Anterior cingulate cortex (tissue), 58 donors: ENCODE results near the gene KCNQ2.

Experiments
- DNase-seq, 58 donors: peaks; one replicate each; lab custom pipeline; 2025; lab: John Stamatoyannopoulos, UW

The KCNQ2 gene

GRCh38 chr20:63473555-63474449 is 1.3 kb upstream of the KCNQ2 start:
- peak in 9 of 58 donors; percentile 18 to 61 (median 31) for DNase-seq

- DNase-seq = no peak
Observed at GRCh38 chr20:63472862-63473390, 471 bp upstream of the KCNQ2 start.

- peak in 1 of 58 donors; percentile 35 for DNase-seq
Observed at GRCh38 chr20:63471717-63471980, 806 bp downstream of the KCNQ2 start.

DNA sequence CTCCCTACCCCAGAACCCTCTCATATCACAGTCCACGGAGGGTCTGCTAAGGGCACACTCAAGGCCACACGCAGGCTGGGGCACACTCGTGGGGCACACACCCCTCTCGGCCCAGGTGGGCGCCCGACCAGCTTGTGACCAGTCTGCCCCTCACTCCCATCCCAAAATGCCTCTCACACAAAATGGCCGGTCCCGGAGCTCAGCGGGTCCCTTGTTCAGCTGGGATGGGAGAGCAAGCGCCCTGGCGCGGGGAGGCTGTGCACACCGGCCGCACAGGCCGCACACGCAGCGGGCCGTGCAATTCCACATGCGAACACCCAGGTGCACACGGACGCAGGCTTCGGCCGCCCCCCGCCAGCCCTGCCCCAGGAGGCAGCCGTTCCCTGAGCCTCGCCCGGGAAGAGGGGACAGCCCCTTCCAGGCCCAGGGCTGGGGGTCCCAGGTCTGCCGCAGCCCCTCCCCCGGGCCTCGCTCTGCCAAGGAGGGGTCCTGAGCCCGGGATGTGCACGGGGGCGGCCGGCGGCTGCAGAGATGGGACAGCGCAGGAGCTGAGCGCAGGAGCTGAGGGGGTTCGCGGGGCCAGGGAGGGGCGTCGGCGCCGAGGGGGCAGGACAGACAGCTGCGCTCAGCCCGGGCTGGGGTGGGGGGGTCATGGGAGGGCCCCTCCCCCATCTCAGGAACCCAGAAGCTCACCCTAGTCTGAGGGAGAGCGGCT is 1.3 kb downstream of the KCNQ2 start:
- peak in 2 of 58 donors; percentile 33 to 56 for DNase-seq

GRCh38 chr20:63470410-63470809 is 2.0 kb downstream of the KCNQ2 start:
- DNase-seq = no peak

DNA sequence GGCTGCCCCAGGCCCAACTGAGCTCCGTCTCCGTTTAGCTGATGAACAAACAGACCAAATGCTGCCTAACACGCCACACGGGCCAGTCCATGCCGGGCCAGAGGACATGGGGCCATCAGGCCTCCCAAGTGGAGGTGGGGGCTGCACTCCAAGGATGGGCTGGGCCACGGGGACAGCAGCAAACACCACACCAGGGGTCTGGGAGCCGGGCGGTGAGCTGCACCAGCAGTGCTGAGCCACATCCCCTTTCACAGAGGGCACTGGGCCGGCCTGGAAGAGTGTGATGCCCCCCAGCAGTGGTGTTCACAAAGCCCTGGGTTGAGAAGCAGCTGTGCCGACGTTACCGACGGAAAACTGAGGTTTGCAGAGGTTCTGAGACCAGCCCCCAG is 2.7 kb downstream of the KCNQ2 start:
- DNase-seq = no peak

- DNase-seq = no peak
Observed at GRCh38 chr20:63469019-63469712, 3.3 kb downstream of the KCNQ2 start.

GRCh38 chr20:63468421-63468820 is 4.0 kb downstream of the KCNQ2 start:
- no peak for DNase-seq

GRCh38 chr20:63467294-63468083 is 5.0 kb downstream of the KCNQ2 start:
- DNase-seq = no peak

GRCh38 chr20:63466861-63467260 is 5.6 kb downstream of the KCNQ2 start:
- DNase-seq = no peak

DNA sequence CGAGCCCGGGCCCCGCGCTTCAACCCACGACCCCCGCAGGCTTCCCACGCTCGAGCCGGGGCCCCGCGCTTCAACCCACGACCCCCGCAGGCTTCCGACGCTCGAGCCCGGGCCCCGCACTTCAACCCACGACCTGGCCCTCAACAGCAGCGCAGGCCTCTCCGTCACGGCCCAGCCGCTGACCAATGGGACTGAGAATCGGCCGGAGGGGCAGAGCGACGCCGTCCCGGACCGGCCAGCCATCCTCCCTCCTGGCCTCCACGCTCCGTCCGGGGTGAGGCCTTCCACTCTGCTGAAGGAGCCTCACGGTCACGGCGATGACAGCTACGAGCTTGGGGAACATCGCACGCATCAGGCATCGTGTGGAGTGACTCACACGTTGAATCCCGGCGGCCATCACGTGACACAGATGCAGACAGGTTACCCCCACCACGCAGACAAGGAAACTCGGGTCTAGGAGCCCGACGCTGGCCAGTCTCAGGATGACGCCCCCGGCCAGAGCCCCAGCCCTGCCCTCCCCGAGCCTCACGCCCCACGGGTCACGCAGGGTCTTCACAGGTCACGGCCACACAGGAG is 6.1 kb downstream of the KCNQ2 start:
- peak in 2 of 58 donors; percentile 22 to 28 for DNase-seq

GRCh38 chr20:63465380-63466249 is 6.8 kb downstream of the KCNQ2 start:
- no peak for DNase-seq

DNA sequence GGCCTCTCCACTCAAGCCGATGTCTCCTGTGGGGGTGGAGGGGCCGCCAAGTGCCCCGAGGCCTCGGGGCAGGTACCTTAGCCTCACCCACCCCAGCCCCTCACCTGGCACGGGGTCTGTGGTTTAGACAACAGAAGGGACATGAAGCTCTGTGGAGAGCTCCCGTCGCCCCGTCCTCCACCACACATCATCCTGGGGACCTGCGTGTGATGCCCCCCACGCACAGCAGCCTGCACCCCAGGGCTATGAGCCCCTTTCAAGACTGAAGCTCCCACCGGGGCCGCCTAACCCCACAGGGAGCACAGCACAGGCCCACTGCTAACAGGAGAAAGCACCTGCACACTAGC is 8.2 kb downstream of the KCNQ2 start:
- DNase-seq = no peak

DNA sequence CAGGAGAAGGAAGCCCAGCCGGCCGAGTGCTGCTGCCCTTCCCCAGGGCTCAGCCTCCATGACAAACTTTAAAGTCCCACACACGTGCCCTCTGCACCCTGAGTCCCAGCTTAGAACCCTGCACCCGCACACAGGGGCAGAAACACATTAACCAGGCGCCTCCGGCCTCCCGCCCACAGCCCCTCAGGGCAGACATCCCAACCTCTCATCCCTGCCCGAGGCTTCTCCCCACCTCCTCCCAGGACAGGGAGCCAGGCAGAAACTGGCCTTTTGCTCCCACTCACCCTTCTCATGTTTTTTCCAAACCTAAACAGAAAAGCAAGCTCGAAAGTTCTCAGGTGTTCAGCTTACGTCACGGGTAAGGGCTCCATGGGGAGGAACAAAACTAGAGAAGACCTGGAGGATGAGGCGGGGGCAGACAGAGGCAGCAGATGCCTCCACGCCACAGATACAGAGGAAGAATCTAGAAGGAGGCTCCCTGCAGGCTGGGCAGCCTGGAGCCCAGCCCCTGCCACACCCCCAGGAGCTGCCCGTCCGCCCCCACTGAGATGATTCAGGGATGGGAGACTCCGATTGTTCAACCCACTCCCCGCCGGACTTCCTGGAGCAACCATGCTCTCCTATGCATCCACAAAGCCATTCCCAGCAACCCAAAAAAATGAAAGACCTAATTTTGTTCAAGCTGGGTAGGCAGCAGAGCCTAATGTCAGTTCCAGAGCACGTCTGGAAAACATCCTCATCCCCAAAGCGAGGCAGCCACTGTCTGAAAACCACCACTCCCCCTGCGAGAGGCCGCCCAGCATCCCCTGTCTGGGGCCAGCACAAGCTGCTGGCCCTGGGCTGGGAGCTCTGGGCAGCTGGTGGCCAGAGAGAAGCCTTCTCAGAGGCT is 8.8 kb downstream of the KCNQ2 start:
- DNase-seq = peak in 16 of 58 donors; percentile 10 to 69 (median 37)

- no peak for DNase-seq
Observed at GRCh38 chr20:63462244-63462643, 10.2 kb downstream of the KCNQ2 start.

GRCh38 chr20:63461104-63461763 is 11.2 kb downstream of the KCNQ2 start:
- peak in 1 of 58 donors; percentile 14 for DNase-seq

DNA sequence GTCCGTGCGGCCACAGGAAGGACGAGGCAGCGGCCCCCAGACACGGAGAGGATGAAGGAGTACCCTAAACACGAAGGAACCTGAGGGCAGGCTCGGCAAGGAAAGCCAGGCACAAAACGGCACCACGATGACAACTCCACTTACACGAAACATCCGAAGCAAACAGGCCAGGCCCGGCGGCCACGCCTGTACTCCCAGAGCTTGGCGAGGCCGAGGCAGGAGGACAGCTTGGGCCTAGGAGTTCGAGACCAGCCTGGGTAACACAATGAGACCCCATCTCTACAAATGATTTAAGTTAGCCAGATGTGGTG is 13.4 kb downstream of the KCNQ2 start:
- DNase-seq = no peak
